GM18861 (cell line): Measurements from ENCODE around the gene CRYM.
"Not testable (repeated sequence)": the region's sequence is repeated elsewhere in the genome, so short reads cannot be mapped to it uniquely, and the experiment has no call there.

Experiments used
- ATAC-seq: cut with Tn5 transposase; IDR thresholded peaks from one replicate; pipeline ENCODE4 v1.9.1; 2021; ENCODE audit not compliant: unreplicated experiment

The CRYM gene

DNA sequence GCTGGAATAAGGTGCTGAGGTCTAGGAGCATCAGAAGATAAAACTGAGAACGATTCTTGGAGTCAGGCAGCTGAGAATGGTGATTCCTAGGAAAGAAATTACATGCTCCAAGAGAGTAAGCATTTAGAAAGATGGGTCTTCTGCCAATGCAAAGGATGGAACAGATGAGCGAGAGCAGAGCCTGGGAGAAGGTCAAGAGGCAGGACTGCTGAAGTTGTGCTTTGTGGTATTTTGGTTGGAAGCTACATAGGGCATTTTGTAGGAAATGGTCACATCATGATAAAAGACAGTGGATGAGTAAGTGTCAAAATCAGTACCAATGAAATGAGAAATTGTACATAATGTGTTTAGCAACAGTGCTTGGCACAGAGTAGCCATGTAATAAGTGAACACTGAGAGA lies 1.4 kb upstream of the CRYM start:
- no peak for ATAC-seq

DNA sequence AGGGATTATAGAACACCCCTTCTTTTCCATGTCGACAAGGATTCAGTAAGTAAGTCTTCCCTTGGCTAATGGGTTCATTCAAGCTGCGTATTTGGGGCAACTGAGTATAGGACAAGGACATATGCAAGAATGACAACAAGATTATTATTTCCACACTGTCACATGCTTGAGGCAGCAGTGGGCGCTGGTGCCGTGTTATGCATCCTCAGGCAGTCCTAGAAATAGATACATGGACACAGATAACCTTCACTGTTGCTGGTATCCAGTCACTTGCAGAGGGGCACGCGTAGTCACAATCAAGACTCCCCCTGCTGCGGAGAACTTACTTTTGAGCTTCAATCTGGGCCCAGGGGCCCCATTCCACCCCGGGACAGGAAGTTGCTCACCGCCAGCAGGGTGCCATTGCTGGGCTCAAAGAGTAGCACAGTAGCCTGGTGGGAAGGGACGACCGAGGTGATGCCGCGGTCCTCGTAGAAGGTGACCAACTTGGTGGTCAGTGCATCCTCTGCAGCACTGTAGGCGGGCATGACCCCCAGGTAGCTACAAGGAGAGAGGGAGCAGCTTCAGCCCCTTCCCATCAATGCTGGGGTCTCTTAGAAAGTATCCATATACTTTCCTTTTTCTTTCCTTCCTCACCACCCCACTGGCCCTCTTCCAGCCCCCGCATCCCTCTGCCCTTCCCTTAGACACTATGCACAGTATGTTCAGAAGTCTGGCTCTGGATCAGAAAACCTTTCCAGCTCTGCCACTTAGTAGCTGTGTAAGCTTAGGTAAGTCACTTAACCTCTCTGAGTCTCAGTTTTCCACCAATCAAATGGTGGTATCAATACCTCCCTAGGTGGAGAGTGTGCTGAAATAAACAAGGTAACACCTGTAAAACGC lies 804 bp downstream of the CRYM start:
- no peak for ATAC-seq

- ATAC-seq = no peak
Measured at GRCh38 chr16:21276090-21276489, 2.0 kb downstream of the CRYM start.

DNA sequence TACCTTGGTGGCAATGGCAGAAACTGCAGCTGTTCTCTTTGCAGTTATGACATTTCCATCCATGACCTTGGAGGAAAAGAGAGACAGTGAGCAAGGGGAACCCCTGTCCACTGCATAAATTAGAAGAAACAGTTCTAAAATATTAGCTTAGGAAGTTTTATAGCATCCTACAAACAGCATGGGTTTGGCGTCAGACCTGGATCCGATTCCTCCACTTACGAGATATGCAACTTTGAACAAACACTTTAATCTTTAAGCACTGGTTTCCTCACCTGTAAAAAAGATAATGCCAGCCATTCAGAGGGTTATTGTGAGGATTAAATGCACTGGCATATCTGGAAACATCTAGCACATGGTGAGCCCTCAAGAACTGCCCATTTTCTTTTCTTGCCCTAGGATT lies 2.6 kb downstream of the CRYM start:
- ATAC-seq = no peak

DNA sequence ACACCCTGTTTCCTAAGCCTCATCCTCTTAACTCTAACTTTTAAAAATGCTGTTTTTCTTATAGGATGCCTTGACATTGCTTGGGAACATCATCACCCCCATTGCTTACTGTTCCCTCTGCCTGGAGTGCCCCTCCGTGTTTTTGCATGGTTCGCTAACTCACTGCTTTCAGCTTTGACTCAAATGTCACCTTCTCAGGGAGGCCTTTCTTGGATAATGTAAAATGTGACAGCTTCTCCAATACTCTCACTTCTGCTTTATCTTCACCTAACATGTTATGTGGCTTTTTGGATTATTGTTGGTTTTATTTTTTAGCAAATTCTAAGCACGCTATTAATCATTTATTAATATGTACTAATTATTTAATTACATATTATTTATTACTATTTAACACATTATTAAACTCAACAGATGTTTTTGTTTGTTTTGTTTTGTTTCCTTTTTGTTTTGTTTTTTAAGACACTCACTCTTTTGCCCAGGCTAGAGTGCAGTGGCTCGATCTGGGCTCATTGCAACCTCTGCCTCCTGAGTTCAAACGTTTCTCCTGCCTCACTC lies 3.8 kb downstream of the CRYM start:
- ATAC-seq = peak; percentile 48

DNA sequence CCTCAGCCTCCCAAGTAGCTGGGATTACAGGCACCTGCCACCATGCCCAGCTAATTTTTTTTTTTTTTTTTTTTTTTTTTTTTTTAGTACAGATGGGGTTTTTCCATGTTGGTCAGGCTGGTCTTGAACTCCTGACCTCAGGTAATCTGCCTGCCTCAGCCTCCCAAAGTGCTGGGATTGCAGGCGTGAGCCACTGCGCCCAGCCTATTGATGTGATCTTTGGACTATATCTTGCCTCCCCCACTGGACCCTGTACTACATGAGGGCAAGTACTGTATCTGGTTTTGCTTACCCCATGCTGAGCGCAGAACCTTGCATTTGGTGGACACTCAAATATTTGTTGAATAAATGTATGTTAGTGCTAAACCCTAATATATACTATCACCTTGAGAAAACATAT lies 5.3 kb downstream of the CRYM start:
- ATAC-seq = not testable (repeated sequence)

DNA sequence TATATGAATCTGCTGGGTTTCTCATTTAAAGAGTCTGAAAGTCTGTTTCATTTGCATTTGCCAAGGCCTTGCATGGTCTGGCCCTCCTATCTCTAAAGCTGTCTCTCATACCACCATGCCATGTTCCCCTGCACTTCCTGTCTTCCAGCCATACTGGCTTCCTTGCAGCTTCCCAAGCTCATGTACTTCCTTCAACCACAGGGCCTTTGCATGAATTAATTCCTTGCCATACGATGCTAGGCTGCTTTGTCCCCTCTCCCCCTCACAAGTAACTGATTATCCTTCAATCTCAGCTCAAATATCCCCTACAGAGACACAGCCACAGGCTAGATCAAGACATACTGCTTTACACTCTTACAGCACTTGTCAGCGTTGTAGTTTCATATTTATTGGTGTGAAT lies 5.8 kb downstream of the CRYM start:
- ATAC-seq = no peak

DNA sequence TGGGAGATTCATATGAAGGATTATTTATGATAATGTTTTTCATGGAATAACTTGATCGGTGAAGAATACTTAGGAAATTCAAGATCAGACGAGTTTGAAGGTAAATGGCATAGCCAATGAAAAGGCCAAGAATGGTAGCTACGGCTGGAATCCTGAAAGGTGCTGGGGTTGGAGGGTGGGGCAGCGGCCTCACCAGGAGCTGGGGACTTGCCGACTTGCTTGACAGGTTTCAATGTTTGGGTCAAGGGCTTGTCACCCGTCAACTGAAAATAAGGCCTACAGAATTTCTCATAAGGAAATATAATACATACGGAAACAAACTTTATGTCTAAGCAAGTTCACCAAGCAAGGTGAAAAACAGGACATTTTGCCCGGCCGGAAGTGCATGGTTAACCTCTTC lies 9.9 kb downstream of the CRYM start:
- no peak for ATAC-seq

DNA sequence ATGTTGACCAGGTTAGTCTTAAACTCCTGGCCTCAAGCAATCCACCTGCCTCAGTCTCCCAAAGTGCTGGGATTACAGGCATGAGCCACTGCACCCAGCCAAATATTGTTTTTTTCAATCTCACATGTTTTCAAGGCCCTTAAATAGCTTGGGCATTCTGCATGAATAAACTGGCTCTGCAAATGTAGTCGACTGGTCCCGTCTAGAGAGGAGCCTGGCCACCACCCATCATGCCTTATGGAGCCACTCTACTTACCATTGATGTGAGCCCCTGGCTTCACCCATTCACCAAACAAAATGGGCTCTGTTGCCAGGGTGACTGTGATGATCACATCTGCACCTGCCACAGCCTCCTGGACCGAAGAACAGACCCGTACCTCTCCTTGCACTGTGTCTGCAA lies 10.8 kb downstream of the CRYM start:
- no peak for ATAC-seq

DNA sequence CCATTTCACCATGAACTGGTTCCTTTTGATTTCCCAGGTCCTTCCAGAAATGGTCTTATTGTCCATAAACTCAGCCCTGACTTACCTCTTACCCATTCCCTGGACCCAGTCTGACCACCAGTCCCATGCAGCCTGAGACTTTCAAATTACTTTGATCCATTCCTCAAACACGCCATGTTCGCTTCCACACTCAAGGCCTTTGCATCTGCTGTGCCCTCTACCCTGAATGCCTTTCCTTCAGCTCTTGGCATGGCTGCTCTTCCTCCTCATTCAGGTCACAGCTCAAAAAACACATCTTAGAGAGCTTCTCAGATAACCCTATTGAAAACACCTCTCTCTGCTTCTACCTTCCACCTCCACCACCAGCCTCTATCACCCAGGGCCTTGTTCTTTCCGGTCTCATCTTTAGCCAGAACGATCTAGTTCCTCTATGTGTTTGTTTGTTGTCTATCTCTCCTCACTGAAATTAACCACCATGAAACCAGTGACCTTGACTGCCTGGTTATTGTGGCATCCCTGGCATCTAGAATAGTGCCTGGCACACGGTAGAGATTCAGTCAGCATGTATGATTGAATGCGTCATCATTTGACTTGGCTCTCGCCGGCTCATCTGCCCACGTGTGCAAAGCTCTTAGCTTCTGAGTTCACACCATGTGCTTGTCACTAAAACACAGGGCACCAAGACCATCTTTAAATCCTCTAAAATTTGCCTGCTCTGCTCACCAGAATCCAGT lies 12.8 kb downstream of the CRYM start:
- no peak for ATAC-seq

GRCh38 chr16:21264571-21265036 lies 13.5 kb downstream of the CRYM start:
- no peak for ATAC-seq

DNA sequence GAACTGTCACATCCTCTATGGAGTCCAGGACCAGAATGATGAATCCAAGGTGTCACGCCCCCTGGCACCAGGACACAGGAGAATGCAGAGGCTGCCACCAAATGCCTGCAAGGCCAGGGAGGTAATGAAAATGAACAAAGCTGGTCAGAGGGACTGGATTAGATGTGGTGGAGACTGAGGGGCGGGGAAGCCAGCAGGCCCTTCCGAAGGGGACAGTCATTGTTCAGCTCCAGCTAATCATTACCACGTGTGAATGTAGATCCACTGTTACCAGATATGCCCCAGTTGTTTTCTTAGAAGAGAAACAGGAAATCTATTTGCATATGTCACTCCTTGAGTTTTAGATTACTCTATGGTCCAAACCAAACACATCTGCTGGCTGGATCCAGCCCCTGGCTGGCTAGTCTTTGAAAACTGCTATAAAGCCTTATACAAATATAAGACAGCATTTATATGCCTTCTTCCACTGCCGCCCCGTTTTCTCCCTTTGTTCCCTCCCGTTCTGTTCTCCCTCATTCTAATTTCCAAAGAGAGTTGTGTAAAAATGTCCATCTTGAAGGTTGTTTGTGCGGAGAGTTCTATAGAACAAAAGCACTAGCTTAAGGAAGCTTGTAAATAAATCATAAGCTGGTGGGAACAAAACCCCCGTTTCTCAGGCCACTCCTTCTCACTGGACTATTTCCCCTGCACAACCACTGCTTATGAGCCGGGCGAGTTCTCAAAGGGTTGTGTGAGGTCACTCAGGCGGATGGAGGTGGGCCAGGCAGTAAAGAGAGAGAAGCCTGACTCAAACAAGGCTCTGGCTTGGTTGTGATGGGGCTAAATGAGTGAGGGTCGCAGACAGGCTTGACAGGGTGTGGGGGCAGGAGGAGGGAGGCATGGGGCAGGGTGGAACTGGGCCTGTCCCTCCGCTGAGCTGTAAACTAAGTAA lies 14.2 kb downstream of the CRYM start:
- ATAC-seq = peak; percentile 83

- no peak for ATAC-seq
Measured at GRCh38 chr16:21262779-21263639, 15.1 kb downstream of the CRYM start.

DNA sequence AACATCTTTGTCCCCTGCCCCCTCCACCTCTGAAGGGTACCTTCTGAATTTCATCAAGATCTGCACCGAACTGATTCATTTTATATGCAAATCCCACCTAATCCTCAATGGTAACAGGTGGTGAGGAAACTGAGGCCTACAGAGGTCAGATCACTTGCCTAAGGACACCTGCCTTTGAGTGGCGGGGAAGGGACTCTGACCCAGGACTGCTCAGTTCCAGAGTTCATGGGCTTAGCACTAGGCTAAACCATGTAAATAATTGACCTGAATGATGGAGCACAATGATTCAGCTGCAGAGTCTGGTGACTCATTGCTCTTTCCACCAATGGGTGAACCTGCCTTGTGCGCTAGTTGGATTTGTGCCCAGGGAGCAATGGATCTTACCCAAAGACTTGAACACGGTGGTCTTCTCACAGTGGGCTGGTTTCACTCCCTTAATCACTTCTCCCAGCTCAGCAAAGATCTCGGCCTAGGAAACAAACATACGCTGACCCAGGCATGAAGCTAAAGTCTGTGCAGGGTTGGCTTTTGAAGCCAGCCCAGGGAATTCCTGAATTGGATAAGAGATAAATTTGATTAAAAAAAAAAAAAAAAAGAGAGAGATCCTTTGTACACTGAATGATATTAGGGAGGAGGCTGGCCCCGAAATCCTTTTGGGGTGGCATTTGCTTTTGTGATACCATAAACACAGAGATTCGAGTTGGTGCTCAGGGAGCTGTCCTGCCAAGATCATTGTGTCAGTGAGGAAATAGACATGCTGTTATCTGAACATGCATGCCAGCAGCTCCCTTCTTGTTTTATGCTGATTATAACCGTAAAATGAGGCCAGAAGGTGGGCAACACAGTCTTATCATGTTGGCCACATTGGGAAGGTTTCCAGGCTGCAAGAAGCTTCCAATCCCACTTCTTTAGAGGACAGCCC lies 17.0 kb downstream of the CRYM start:
- peak; percentile 42 for ATAC-seq

DNA sequence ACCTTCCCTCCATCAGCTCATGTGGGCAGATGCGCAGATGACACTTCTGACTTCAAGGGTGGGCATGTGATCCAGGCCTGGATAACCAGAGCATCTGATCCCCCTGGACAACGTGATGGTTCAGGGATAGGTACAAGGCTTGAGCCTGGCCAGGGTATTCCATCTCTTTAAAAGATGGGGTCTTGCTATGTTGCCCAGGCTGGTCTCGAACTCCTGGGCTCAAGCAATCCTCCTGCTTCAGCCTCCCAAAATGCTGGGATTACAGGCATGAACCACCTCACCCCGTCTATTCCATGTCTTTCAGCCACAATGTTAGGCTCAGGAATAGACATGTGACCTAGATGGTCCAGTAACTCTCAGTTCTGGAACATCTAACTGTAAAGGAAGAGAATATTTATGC lies 20.8 kb downstream of the CRYM start:
- ATAC-seq = no peak

DNA sequence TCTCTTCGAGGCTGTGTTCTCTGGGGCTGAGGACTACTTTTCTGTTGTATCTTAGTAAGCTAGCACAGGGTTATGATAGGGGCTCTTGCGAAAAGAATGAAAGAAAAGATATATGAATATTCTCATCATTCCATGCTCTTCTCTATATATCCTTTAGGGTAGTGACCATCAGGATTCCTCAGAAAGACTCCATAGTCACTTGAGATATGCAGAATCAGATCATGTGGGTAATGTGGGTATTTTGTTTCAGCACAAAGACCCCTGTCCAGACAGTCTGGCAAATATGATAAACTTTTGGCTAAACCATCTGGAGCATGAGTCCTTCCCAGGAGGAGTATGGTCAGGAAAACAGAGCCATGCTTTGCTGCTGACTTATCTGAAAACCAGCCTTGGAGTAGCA lies 21.5 kb downstream of the CRYM start:
- no peak for ATAC-seq

GRCh38 chr16:21253470-21253869 lies 24.6 kb downstream of the CRYM start:
- no peak for ATAC-seq

- no peak for ATAC-seq
Measured at GRCh38 chr16:21250072-21250923, 27.8 kb downstream of the CRYM start.
